ENCODE results near the gene EEFSEC.

Gene EEFSEC

DNA sequence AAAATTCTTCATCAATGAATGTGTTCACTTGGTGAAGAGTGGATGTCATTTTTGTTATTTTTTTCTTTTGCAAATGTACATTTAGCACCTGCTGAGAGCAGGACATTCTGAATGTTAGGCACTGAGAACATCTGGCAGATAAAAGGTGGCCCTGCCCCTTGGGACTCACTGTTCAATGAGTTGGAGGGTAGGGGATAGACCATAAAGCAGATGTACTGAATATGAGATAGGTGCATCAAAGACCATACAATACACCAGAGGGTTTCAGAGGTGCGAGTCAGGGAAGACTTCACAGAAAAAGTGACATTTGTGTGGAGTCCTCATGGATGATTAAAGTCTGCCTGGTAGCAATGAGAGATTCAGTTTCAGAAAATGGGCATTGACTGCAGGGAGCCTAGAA is 34.2 kb downstream of the EEFSEC start:
- no peak for DNase-seq

DNA sequence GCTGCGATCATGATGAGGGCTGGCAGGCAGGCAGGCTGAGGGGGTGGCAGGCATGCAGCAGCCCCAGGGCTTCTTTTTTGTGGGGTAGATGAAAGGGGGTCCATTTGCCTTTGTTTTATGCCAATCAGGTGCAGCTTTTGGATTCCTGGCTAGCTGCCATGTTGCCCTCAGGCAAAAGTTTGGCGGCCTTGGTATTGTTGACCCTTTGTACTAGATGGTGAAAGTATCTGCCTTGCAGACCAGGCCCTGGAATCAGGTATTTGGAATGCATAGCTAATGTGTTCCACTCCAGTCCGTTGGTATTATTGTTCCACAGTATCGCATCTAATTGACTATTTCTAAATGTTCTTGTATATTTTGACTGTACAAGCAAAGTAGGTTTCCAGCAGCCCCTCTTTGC is 35.0 kb downstream of the EEFSEC start:
- no peak for DNase-seq

DNA sequence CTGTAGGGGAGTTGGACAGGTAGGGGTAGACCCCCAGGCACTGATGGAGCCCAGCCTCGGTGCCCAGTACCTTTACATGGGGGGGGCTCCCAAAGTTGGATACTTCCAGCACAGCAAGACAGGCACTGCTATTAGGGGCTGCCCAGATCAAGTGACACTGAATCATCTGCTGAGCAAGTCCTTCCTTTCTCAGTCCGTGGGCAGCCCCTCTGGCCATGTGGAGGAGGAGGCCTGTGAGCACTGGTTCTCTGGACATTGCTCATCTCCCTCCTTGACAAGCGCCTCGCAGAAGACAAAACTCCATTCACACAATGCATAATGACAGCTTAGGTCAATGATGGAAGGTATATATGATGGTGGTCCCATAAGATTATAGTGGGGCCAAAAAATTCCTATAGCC is 35.7 kb downstream of the EEFSEC start:
- no peak for DNase-seq

DNA sequence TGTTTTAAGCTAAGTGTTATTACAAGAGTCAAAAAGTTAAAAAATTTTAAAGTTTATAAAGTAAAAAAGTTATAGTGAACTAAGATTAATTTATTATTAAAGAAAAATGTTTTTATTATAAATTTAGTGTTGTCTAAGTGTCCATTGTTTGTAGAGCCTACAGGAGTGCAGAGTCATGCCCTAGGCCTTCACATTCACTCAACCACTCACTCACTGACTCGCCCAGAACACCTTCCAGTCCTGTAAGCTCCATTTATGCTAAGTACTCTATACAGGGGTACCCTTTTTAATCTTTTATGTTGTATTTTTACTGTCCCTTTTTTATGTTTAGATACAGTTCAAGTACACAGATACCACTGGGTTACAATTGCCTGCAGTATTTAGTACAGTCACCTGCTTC is 37.2 kb downstream of the EEFSEC start:
- no peak for DNase-seq

DNA sequence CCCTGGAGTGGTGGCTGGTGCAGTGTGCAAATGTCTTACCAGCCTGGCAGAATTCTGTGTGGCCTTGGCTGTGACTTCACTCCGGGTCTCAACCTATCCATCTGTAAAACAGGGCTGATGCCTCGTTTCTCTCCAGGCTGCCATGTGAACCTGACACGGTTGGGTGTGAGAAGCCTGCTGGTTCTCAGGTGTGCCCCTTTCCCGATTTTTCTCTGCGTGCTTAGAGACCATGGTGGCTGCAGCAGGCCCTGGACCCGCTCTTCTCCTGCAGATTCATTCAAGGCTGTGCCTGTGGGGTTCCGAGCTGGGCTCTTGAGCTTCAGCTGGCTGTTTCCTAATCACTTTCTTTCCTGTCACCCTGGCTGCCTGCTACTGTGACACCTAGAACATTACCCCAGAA is 38.9 kb downstream of the EEFSEC start:
- DNase-seq, result no peak

DNA sequence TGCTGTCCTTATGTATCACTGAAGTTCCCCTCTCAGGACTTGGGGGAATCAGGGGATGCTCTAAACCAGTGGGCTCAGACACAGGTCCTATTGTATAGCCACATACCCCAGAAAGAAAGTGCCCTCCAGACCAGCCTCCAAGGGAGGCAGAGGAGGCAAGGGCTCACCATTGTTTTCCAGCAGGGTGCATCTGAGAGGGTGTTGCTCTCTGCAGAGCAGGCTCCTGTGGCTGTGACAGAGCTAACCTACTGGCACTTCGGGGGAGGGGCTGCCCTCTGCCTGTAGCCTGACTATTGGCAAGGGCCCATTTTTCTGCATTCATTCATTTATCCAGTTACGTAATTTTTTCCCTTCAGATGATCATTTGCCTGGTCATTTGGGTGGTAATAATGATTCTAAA is 39.9 kb downstream of the EEFSEC start:
- DNase-seq, result no peak

DNA sequence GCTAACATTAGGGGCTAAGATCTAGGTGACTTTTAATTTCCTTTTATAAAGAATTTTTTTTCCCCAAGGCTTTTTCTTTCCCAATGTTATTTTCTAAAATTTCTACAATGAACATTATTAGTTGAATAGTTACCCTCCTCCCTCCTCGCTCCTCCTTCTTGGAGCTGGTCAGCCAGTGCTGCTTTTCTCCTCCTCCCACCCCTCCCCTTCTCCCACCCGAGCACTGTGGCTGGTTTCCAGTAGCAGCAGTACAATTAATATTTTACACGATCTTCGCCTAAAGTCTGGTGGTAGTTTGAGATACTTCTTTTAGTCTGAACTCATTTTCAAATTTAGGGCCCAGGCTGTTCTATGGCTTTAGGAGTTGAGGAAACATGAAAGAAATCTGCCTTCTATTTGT is 41.6 kb downstream of the EEFSEC start:
- no peak for DNase-seq

DNA sequence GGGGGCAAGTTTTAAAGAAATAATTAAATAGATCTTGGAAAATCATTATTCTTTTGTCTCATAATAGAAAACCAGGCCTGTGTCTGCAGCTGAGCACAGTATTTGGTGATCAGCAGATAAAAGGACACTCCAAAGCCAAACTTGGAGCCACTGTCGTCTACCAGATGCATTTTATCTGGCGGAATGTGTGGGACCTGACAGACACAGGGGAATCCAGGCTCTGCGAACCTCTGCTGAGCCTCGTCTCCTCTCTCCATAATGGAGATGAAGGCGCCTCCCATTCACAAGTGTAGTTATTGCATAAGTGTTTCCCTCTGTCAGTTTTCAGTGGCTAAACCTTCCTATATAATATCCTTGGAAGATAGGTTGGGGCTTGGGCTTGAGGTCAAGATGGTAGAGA is 42.1 kb downstream of the EEFSEC start:
- no peak for DNase-seq

DNA sequence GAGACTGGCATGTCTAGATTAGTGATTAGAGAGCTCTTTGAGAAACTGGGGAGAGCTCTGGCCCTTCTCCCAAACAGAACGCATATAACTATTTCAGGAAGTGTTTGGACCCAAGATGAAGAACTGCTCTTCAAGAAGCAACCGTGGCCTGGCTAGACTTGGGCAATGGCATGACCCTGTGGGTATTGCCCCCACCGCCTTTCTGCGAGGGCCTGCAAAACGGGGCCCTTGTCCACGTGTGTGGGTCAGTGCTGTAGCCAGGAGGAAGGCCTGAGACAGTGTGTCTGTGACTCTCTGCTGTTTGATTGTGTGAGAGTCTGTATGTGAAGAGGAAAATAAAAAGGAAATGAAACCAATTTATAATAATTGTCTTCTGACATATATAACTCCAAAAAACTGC is 42.5 kb downstream of the EEFSEC start:
- DNase-seq, result no peak

DNA sequence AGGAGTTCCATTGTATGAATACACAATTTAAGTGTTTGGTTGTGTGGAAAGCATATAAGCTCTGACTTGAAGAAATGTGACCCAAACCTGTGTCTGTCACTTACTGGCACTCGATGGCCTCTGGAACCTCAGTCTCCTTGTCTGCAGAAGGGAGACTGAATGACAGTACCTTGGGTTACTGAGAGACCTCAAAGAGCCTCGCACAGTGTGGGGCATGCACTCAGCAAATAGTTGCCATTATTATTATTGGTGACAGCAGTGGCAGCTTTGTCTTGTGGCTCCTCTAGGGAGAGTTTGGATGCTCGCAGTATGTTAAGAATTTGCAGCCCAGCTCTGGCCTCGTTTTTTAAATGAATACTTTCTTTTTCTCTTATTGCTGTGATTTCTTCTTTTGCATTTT is 43.4 kb downstream of the EEFSEC start:
- no peak for DNase-seq

DNA sequence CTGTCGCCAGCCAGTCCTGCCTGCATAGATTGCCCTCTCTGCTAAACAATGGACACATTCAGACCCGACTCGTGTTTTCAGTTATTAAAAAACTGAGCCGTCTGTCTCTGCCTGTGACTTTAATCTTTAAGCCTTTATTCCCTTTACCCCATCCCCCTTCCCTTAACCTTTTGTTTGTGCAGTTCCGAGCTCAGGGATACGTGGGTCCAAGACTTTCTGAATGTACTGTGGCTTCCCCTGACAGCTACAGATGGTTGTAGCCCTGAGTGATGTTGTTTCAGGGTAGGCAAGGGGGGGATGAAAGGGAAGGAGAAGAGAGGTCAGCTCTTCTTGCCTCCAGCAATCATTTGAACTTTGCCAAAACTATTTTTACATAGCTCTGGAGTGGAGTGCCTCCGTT is 44.6 kb downstream of the EEFSEC start:
- DNase-seq, result no peak

DNA sequence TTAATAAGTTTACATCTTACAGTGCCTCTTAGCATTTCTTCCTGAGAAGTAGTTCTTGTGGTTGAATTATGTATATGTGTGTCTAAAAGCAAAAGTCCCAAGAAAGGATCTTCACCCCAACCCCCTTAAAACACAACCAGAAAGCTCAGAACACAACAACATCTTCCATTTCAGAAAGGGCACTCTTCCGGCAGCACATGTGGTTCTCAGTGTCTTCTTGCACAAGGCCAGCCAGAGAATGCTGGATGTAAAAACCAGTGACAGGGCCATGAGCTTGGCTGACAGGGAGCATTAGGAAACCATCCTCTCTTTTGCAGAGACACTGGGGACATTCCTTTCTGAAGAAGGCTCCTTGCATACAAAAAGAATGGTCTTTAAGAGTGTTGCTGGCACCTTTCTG is 45.0 kb downstream of the EEFSEC start:
- no peak for DNase-seq

DNA sequence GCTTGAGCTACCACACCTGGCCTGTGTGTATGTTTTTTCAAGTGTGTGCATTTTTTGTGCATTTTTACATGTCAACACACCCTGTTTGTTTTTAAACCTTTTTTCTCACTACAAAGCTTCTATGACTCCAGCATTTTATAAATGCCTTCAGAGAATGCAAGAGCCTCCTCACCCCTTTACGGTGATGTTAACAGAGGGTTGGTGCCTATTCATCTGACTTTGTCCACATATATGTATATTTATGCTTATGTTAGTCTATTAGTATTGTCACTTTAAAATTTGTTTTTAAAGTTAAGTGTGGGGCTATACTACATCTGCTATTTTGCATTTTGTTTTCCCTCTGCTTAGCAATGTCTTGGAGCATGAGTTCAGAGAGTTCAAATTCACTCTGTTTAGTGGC is 45.8 kb downstream of the EEFSEC start:
- no peak for DNase-seq

DNA sequence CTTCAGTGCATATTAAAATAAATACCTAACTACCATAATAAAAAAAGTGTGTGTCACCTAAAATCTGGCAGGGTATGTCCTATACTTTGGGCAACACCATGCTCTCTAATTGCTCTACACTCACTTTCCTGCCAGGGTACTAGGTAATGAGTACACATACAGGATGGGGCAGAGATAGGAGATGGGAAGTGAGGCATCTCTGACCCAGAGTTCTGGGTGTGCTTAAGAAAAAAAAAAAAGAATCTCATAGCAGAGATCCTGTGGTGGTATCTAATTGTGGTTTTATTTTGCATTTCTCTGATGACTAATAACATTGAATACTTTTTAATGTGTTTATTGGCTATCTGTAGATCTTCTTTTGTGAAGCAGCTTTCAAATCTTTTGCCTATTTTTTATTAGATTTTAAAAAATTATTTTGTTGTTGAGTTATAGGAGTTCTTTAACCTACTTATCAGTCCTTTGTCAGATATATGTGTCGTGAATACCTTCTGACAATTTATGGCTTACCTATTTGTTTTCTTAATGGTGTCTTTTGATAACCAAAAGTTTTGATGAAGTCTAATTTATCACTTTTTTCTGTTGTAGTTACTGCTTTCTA is 48.0 kb downstream of the EEFSEC start:
- DNase-seq, result no peak

DNA sequence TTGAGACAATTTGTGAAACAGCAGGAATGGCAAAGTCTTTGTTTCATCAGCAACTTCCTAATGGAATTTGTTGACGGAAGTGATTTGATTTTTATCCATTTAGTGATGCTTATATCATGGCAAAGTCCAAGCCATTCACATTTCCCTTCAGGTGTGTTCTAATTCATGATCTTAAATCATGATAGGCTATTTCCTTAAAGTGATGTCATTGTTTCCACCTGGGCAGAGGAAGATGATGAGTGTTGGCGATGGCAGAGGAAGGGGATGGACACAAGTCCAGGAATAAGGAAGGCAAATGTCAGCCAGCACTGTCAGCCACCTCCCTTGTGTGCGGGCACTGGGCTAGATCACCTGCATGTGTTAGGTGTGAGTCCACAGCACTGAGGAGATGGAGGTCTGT is 49.9 kb downstream of the EEFSEC start:
- DNase-seq, result no peak

DNA sequence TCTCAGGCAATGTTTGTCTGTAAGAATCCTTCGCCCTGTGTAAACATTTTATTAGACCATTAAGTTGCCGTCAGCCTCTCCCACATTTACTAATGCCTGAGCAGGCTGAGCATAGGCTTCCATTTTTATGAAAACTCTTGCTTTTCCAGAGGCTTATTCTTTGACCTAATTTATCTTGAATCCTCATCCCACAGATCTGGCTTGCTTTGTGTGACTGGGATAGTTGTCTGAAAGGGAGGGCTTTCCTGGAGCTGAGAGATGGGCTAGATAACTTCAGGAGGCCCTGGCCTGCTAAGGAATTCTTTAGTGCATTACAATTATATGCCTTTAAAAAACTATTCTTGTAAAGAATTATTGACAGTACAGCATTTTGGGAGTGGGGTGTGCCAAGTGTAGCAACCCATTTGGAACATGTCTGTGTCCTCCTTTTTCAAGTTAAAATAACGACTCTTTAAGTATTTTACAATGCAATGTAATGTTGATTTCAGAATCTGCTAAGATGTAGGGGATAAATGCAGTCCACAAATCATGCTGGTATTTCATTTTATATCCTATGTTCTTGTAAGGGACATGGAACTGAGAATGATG is 52.4 kb downstream of the EEFSEC start:
- no peak for DNase-seq

DNA sequence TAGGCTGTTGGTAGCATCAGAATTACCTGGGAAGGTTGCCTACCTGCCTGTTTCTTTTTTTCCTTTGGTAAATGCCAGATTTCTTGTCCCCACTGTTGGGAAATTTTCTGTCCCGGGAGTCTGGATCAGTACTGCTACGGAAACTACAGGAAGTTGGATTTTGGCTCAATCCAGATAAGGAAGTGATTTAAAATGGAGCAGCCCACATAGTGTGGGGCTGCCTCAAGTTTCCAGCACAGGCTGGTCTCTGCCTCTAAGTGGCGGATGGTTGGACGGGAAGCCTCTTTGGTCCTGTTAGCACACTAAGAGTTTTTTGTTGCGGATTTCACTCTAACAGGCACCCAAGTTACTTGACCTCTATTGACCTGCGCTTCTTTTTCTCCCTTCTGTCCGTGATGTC is 54.7 kb downstream of the EEFSEC start:
- DNase-seq, result no peak

DNA sequence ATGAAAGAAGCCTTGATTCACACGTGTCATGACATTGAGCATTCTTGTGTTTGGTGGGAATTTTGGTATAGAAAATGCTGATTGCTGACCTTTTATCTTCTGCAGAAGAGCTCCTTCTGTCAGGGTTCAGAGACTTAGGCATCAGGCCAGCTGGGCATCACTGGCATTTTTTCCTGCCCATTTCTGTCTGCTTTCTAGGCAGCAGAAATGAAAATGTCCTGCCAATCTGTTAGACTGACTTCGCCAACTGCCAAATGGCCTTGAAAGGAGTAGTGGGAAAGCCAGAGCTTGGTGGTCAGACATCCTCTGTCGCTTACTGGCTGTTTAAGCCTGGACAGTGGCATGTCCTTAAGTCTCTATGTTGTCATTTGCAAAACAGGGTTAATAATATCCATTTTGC is 57.4 kb downstream of the EEFSEC start:
- no peak for DNase-seq

DNA sequence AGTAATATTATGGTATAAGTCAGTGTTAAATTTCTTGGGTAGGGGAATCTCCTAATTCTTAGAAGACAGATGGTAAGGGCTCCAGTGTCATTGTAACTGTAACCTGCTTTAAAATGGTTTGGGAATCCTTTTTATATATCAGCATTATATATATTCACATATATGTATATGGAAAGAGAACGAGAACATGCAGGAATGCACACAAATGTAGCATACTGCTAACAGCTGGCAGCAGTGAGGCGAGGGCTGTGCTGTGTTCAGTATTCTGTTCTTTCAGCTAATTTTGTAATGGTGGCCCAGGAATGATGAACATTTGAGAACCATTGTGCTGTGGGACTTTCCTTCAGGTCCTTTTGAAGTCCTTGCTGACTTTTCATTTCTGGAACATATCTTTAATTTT is 60.8 kb downstream of the EEFSEC start:
- no peak for DNase-seq

DNA sequence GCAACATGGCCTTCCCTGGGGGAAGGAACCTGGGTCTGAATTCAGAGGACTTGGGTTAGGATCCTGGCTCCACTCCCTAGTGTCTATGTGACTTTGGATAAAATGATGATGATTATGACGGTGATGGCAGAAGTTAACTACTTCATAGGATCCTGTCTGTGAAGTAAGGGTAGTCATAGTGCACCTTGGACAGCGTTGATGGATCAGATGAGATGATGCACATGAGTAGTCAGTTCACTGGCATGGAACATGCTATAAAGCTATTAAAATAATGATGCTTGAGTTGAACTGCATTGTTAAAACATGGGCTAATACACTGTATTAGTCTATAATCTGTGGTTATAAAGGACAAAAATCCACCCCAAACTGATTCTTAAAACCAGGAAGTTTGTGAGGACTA is 62.0 kb downstream of the EEFSEC start:
- no peak for DNase-seq

DNA sequence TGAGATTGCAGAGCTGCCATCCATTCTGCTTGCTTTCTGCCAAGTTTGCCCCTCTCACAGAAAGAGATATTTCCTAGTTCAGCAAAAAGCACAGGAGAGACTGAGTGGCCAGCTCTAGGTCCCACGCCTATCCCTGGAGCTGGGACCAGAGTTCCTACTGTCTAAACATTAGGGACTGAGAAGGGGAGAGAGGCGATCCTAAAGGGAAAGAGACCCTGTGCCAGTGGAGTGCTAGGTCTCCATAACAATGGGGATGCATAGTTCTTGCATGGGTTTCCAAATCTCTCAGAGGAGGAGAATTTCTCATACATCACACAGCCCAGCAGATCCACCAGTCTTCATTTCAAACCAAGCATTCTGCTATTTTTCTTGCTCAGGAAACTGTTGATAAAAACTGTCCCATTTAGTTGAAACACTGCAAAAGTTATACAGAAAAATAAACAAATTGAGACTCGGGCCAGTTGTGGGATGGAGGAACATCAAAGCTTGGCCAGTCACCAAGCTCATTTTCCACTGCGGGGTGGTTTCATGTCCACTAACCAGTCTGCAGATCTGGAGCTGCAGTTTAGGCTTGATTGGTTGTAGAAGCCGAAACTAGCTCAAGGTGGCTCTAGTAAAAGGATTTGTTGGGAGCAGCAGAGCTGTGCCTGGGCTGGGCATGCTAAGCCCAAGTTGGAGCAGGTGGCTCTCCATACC is 62.7 kb downstream of the EEFSEC start:
- DNase-seq, result no peak

DNA sequence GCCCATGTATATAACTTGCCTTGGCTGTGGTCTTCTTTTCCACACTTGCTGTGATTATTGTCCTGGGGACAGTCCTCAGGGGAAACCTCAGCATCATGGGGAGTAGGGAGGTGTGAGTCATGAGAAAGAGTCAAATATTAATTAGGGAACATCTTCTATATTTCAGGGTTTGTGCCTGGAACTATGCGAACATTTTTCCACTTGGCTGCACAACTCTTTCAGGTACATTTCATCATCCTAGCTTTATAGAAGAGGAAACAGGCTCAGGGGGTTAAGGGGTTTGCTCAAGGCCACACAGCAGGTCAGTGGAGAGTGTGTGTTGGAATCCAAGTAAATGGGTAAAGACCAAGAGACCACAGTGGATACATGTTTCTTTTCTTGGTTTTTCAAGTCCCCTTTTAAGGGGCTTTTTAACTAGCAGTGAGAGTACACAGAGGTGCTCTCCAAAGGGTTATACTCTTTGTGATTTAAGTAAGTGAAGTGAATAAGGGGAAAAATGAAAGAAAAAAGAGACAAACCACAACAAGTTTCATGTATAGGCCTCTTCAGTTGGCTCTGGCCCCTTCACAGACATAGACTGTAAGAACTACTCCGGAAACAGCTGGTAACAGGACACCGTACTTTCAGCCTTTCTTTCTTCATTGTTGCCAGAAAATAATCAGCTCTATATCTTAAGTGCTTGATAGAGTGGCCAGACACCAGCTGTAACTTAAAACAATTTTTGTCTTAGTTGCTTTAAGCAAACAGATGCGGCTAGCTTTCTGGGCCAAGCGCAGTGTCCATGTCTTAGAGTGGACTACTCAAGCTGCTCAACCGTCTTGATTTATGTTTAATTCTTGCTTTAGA is 64.6 kb downstream of the EEFSEC start:
- DNase-seq, result no peak

DNA sequence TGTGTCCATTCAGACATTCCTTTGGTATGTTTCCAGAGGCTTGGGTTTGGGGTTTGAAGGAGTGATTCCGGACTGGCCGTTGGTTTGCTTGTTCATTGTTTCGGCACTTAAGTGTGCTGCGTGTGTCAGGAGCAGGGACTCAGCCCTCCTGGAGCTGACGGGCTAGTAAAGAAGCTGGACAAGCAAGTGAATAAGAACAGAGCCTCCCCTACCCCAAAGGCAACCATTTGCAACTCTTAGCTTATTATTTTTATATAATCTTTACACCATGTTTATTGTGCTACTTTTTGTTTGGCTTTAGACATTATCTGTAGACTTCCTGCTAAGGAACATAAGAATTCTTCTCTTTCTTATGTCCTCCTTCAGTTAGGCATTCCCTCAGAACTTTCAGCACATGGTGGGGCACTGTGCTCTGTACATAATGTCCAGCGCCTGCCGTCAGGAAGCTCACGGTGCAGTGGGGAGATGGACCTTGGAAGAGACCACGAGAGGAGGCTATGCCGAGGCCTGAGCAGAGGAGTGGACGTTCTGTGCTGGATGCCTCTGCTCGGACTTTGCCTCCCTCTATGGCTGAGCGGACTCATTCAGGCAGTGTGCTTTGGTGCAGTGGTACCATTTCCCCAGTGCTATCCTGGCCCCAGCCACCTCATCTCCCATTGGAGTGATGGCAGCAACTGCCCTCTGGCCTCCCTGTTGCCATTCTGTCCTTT is 65.4 kb downstream of the EEFSEC start:
- no peak for DNase-seq

All from CD4-positive, alpha-beta T cell treated with Interleukin-1 beta for 1 hour (primary cell).